GM21528 (cell line): ENCODE results near the gene RPS19BP1.

ENCODE experiments used
- ATAC-seq: cut with Tn5 transposase; IDR thresholded peaks from one replicate; pipeline ENCODE4 v1.9.1; 2021; ENCODE audit warnings: mild to moderate bottlenecking, moderate library complexity; ENCODE audit not compliant: unreplicated experiment, low FRiP score

The RPS19BP1 gene

GRCh38 chr22:39532215-39533073 lies at the start of gene RPS19BP1:
TSS of gene RPS19BP1 (minus strand) at chr22:39532748. CDS start at chr22:39532738, 10 bp downstream.
- ATAC-seq: peak; percentile 67

- no peak for ATAC-seq
Observed at GRCh38 chr22:39581303-39581702, 48.8 kb upstream of the RPS19BP1 start.

GRCh38 chr22:39580795-39581194 lies 48.2 kb upstream of the RPS19BP1 start:
- no peak for ATAC-seq

- ATAC-seq: no peak
Observed at GRCh38 chr22:39580006-39580441, 47.5 kb upstream of the RPS19BP1 start.

- ATAC-seq: no peak
Observed at GRCh38 chr22:39577900-39578299, 45.4 kb upstream of the RPS19BP1 start.

GRCh38 chr22:39577366-39577765 lies 44.8 kb upstream of the RPS19BP1 start:
- no peak for ATAC-seq

- ATAC-seq: no peak
Observed at GRCh38 chr22:39576027-39576426, 43.5 kb upstream of the RPS19BP1 start.

- no peak for ATAC-seq
Observed at GRCh38 chr22:39575552-39575825, 42.9 kb upstream of the RPS19BP1 start.

- ATAC-seq: no peak
Observed at GRCh38 chr22:39574779-39575551, 42.4 kb upstream of the RPS19BP1 start.

GRCh38 chr22:39571538-39571937 lies 39.0 kb upstream of the RPS19BP1 start:
- ATAC-seq: no peak

- ATAC-seq: no peak
Observed at GRCh38 chr22:39570665-39571064, 38.1 kb upstream of the RPS19BP1 start, which contains the start of gene CACNA1I. TSS of gene CACNA1I (plus strand) at chr22:39570753. CDS start at chr22:39570753, 0 bp downstream.

- ATAC-seq: no peak
Observed at GRCh38 chr22:39570226-39570625, 37.7 kb upstream of the RPS19BP1 start.

GRCh38 chr22:39569066-39569465 lies 36.5 kb upstream of the RPS19BP1 start:
- no peak for ATAC-seq

GRCh38 chr22:39568278-39568981 lies 35.9 kb upstream of the RPS19BP1 start:
- no peak for ATAC-seq

- no peak for ATAC-seq
Observed at GRCh38 chr22:39567135-39567946, 34.8 kb upstream of the RPS19BP1 start.

GRCh38 chr22:39565414-39565944 lies 32.9 kb upstream of the RPS19BP1 start:
- no peak for ATAC-seq

GRCh38 chr22:39563571-39564428 lies 31.3 kb upstream of the RPS19BP1 start:
- ATAC-seq: no peak

- ATAC-seq: no peak
Observed at GRCh38 chr22:39562839-39563489, 30.4 kb upstream of the RPS19BP1 start.
